Colonic mucosa (tissue), 4 donors: ENCODE measurements around the gene PGM5. TPM values are rescaled to one million over a fixed set of nuclear protein-coding genes. Genes with fewer than 3 reads are reported as not detected.
A peak's percentile ranks its signal among the peaks of the same experiment; 100 is the strongest.

Experiments used
- DNase-seq: peaks from one replicate; pipeline ENCODE4 v3.0.0-alpha.2; 2020
- H3K27ac ChIP-seq: fragments of 200-600 bp; one replicate; pipeline ENCODE4 v1.8.0; 2021
- H3K27me3 ChIP-seq: fragments of 200-600 bp; one replicate; pipeline ENCODE4 v1.8.0; 2021
- H3K36me3 ChIP-seq: fragments of 200-600 bp; one replicate; pipeline ENCODE4 v1.8.0; 2021
- H3K4me1 ChIP-seq: fragments of 200-600 bp; one replicate; pipeline ENCODE4 v1.8.0; 2021; ENCODE audit warnings: mild to moderate bottlenecking
- H3K4me3 ChIP-seq: fragments of 200-600 bp; one replicate; pipeline ENCODE4 v1.8.0; 2021
- H3K9ac ChIP-seq, 2 donors: one replicate each; pipeline ENCODE4 v1.7.0; 2013; ENCODE audit warnings: control low read depth in 2 of 2, low read depth in 2 of 2, low read length in 2 of 2
- H3K9me3 ChIP-seq: fragments of 200-600 bp; one replicate; pipeline ENCODE4 v1.8.0; 2021
- CTCF ChIP-seq: fragments of 200-600 bp; IDR thresholded peaks from one replicate; pipeline ENCODE4 v1.8.0; 2022; ENCODE audit warnings: antibody characterized with exemption, mild to moderate bottlenecking
- intact Hi-C: fragments of 100-400 bp; cut with DNase I; formaldehyde crosslinking; loops from one replicate; pipeline ENCODE4 v1.14.1; 2022
- total RNA-seq, 2 donors: library from RNA; stranded (reverse); fragmentation: NEBNext Ultra II Directional in 1 of 2; extraction: Animal tissue kit (Norgen Biotek cat#: 25700) in 1 of 2; gene quantifications; one replicate each; pipeline ENCODE4 v1.2.1, GENCODE V29; 2021
- donor health status: healthy.
- donor health status: DM: no; HTN: no; CAD: no.
- donor health status: DM: no; HTN: no; CAD: no.

The PGM5 gene
- total RNA-seq, 2 donors from 2014 or later = 7.7 to 48.6 TPM

GRCh38 chr9:68429631-68430030, 73.2 kb downstream of the PGM5 start:
- Histone ChIP-seq H3K36me3 (no peaks in the 10 kb centered on the region), H3K4me1 (no peaks in the 10 kb centered on the region), H3K27ac (no peak overlapping the region), H3K9me3 (no peaks in the 10 kb centered on the region), H3K9ac (no peak overlapping the region), H3K4me3 (no peak overlapping the region), H3K27me3 (no peaks in the 10 kb centered on the region)
- intact Hi-C loops = loop anchor here (5.0 kb wide), 1 partner anchor 38 kb away; no protein-coding TSS in a partner anchor
- no peak for TF ChIP-seq CTCF
- no peak for DNase-seq

GRCh38 chr9:68431307-68431706, 74.9 kb downstream of the PGM5 start:
- Histone ChIP-seq H3K4me1 (no peaks in the 10 kb centered on the region), H3K36me3 (no peaks in the 10 kb centered on the region), H3K27ac (no peak overlapping the region), H3K4me3 (no peak overlapping the region), H3K27me3 (no peaks in the 10 kb centered on the region), H3K9me3 (no peaks in the 10 kb centered on the region), H3K9ac (no peak overlapping the region)
- DNase-seq = no peak
- intact Hi-C loops = loop anchor here (5.0 kb wide), 1 partner anchor 36 kb away; no protein-coding TSS in a partner anchor
- no peak for TF ChIP-seq CTCF

GRCh38 chr9:68433531-68434110, 77.2 kb downstream of the PGM5 start:
- DNase-seq = no peak
- no peak overlapping the region for H3K27ac ChIP-seq
- no peak overlapping the region for H3K9ac ChIP-seq
- intact Hi-C loops = loop anchor here (5.0 kb wide), 1 partner anchor 34 kb away; no protein-coding TSS in a partner anchor
- H3K4me1 ChIP-seq = no peaks in the 10 kb centered on the region
- no peak for TF ChIP-seq CTCF
- H3K9me3 ChIP-seq = no peaks in the 10 kb centered on the region
- no peaks in the 10 kb centered on the region for H3K27me3 ChIP-seq
- no peaks in the 10 kb centered on the region for H3K36me3 ChIP-seq
- H3K4me3 ChIP-seq = no peak overlapping the region

GRCh38 chr9:68437785-68438184, 81.4 kb downstream of the PGM5 start:
- Histone ChIP-seq H3K27me3 (no peaks in the 10 kb centered on the region), H3K36me3 (no peaks in the 10 kb centered on the region), H3K27ac (no peak overlapping the region), H3K9me3 (no peaks in the 10 kb centered on the region), H3K9ac (no peak overlapping the region), H3K4me3 (no peak overlapping the region), H3K4me1 (no peaks in the 10 kb centered on the region)
- peak; percentile 28 for DNase-seq
- TF ChIP-seq CTCF = no peak
- intact Hi-C loops = no loop called here

GRCh38 chr9:68443624-68444023, 87.2 kb downstream of the PGM5 start:
- H3K9ac ChIP-seq = no peak overlapping the region
- DNase-seq = no peak
- H3K27me3 ChIP-seq = no peaks in the 10 kb centered on the region
- TF ChIP-seq CTCF = no peak
- H3K4me1 ChIP-seq = no peaks in the 10 kb centered on the region
- no peak overlapping the region for H3K27ac ChIP-seq
- no peaks in the 10 kb centered on the region for H3K9me3 ChIP-seq
- H3K4me3 ChIP-seq = no peak overlapping the region
- H3K36me3 ChIP-seq = no peaks in the 10 kb centered on the region
- intact Hi-C loops = no loop called here
